H1 (cell line): Measurements from ENCODE around the gene PARM1. TPM values are rescaled to one million over a fixed set of nuclear protein-coding genes. Genes with fewer than 3 reads are reported as not detected.

Experiments
- RXRA ChIP-seq: IDR thresholded peaks from 2 replicates; pipeline ENCODE4 v1.6.1; 2011; ENCODE audit warnings: low read depth, mild to moderate bottlenecking, low read length, moderate library complexity; ENCODE audit not compliant: insufficient read depth
- polyA plus RNA-seq, 7 experiments: library from polyadenylated mRNA; depleted of rRNA in 3 of 7; stranded (reverse) in 5 of 7; unstranded in 2 of 7; fragments of >200 nt in 5 of 7; fragments of 200-250 nt in 2 of 7; gene quantifications; 1 replicate in 5 of 7; 2 replicates in 1 of 7; 4 replicates in 1 of 7; pipeline versions ENCODE4 v1.2.1 to v1.2.3, GENCODE V29; 2011 to 2013; ENCODE audit warnings: missing spikeins in 2 of 7, mixed read lengths in 2 of 7
- total RNA-seq: library from RNA; stranded (reverse); fragmentation: NEBNext Ultra II Directional; extraction: Animal tissue kit (Norgen Biotek cat#: 25700); gene quantifications from 2 replicates; pipeline ENCODE4 v1.2.1, GENCODE V29; 2021

Gene PARM1
- total and polyA plus RNA-seq, 2 of the 8 experiments (the other 6 are each of a cell fraction or from before 2014, with no cell fraction given): 2.0 to 5.3 TPM

GRCh38 chr4:75036046-75036830 is 103.3 kb downstream of the PARM1 start (continued):
- no peak for TF ChIP-seq RXRA
